Measurements from ENCODE around the gene ALOX15B.
"Not testable (repeated sequence)": the region's sequence is repeated elsewhere in the genome, so short reads cannot be mapped to it uniquely, and the experiment has no call there.

Gene ALOX15B

GRCh38 chr17:8044819-8045810, 6.3 kb downstream of the ALOX15B start:
- no peak for DNase-seq

- no peak for DNase-seq
These were observed 7.6 kb downstream of the ALOX15B start for GRCh38 chr17:8046306-8046928.

GRCh38 chr17:8046929-8047768, 8.3 kb downstream of the ALOX15B start:
- no peak for DNase-seq

GRCh38 chr17:8047769-8048110, 8.9 kb downstream of the ALOX15B start:
- no peak for DNase-seq

- no peak for DNase-seq
These were observed 9.4 kb downstream of the ALOX15B start for GRCh38 chr17:8048236-8048635.

GRCh38 chr17:8048736-8049135, 9.9 kb downstream of the ALOX15B start:
- DNase-seq, result no peak

- DNase-seq, result no peak
These were observed 13.0 kb downstream of the ALOX15B start for GRCh38 chr17:8051831-8052230.

- DNase-seq, result no peak
These were observed 13.7 kb downstream of the ALOX15B start for GRCh38 chr17:8052256-8053252.

- no peak for DNase-seq
These were observed 14.7 kb downstream of the ALOX15B start for GRCh38 chr17:8053600-8053999.

- DNase-seq, result no peak
These were observed 17.0 kb downstream of the ALOX15B start for GRCh38 chr17:8055851-8056231.

GRCh38 chr17:8056232-8056975, 17.5 kb downstream of the ALOX15B start:
- DNase-seq, result no peak

- no peak for DNase-seq
These were observed 18.2 kb downstream of the ALOX15B start for GRCh38 chr17:8056976-8057625.

GRCh38 chr17:8057691-8058114, 18.8 kb downstream of the ALOX15B start:
- peak; percentile 30 for DNase-seq

GRCh38 chr17:8059131-8059530, 20.3 kb downstream of the ALOX15B start:
- DNase-seq, result no peak

GRCh38 chr17:8060274-8060673, 21.4 kb downstream of the ALOX15B start:
- peak; percentile 33 for DNase-seq

- DNase-seq, result not testable (repeated sequence)
These were observed 23.0 kb downstream of the ALOX15B start for GRCh38 chr17:8061851-8062250.

- no peak for DNase-seq
These were observed 23.6 kb downstream of the ALOX15B start for GRCh38 chr17:8062435-8062806.

- DNase-seq, result no peak
These were observed 24.1 kb downstream of the ALOX15B start for GRCh38 chr17:8062807-8063483.

GRCh38 chr17:8063761-8064534, 25.1 kb downstream of the ALOX15B start:
- no peak for DNase-seq
